ENCODE measurements around the gene ESR1. TPM values are rescaled to one million over a fixed set of nuclear protein-coding genes. Genes with fewer than 3 reads are reported as not detected.

Gene ESR1
- polyA plus RNA-seq, 1 of the 3 experiments (the other 2 are of a cell fraction), result under 0.01 TPM

DNA sequence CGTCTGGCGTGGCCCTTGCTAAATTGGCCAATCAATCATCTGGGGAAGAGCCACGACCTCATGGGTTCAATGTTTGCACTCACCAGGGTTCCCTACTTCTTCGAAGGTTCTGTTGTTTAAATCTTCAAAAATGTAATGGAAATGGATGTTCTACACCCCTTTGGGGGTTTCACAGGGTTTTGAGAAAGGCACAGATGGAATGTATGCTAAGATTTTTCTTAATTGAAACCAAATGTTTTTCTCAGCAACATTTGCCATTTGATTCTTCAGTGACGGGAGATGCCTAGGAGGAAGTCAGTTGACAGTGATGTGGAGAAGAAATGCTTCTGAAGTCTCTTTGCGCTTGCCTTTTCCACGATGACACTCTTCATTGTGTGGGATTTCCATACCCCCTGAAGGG, 312.3 kb downstream of the ESR1 start:
- WGBS (ENCODE audit: low lambda C conversion rate), result 74% methylated on average over 7 of the region's 7 CpGs
- Histone ChIP-seq H3K4me3 (ENCODE audit: low read depth in 2 of 2, low read length in 1 of 2) (no peak overlapping the region), H3K27me3 (ENCODE audit: insufficient read depth) (no peaks in the 10 kb centered on the region), H3K79me2 (ENCODE audit: insufficient read depth) (no peaks in the 10 kb centered on the region), H3K36me3 (replicated peaks in 1 of 2; ENCODE audit: control insufficient read depth in 1 of 2, insufficient read depth in 2 of 2, low read length in 1 of 2) (peaks cover 36 to 39% of the 10 kb centered on the region in 2 experiments), H3K9me3 (no peaks in the 10 kb centered on the region), H4K20me1 (ENCODE audit: insufficient read depth) (no peaks in the 10 kb centered on the region), H3K4me2 (no peak overlapping the region), H3F3A (replicated peaks; ENCODE audit: insufficient read depth) (peaks cover 6% of the 10 kb centered on the region), H3K9ac (no peak overlapping the region), H3K27ac (ENCODE audit: low read depth in 2 of 2, low read length in 1 of 2) (no peak overlapping the region), H3K4me1 (ENCODE audit: control insufficient read depth in 1 of 2, insufficient read depth in 2 of 2, low read depth in 1 of 2, low read length in 1 of 2) (peaks cover 0 to 7% of the 10 kb centered on the region in 2 experiments; a peak in 1 of 4 replicates), H2AFZ (ENCODE audit: low read depth) (no peak overlapping the region), H3K9me2 (no peaks in the 10 kb centered on the region)
- POLR2A ChIA-PET, result no interaction called here
- CTCF ChIA-PET, result interaction anchor here (1.0 to 1.4 kb wide), 2 partner anchors 10 to 148 kb away, joined by 3 to 5 read pairs; no protein-coding TSS in a partner anchor
- TF ChIP-seq TAF1 (IDR thresholded peaks at IDR 0.05; ENCODE audit: borderline replicate concordance, low read depth, low read length) (no peak), POLR2AphosphoS5 (IDR thresholded peaks at IDR 0.05; ENCODE audit: low read depth, low read length) (no peak), FOSL2 (IDR thresholded peaks at IDR 0.05; ENCODE audit: borderline replicate concordance, low read depth) (no peak), USF1 (IDR thresholded peaks at IDR 0.05; ENCODE audit: borderline replicate concordance, low read depth) (no peak), JUND (IDR thresholded peaks at IDR 0.05) (no peak), TCF12 (IDR thresholded peaks at IDR 0.05) (no peak), MXI1 (IDR thresholded peaks at IDR 0.05; ENCODE audit: low read depth, low read length) (no peak), RXRA (IDR thresholded peaks at IDR 0.05; ENCODE audit: borderline replicate concordance, low read depth) (no peak), GATA2 (CRISPR knock-in tag; IDR thresholded peaks at IDR 0.05) (no peak), IRF3 (IDR thresholded peaks at IDR 0.05; ENCODE audit: low read depth, low read length) (no peak), NRF1 (IDR thresholded peaks at IDR 0.05; ENCODE audit: low read depth, low read length) (no peak), EZH2phosphoT487 (IDR thresholded peaks at IDR 0.05; ENCODE audit: borderline replicate concordance, low read depth) (no peak), SIN3A (IDR thresholded peaks at IDR 0.05; ENCODE audit: borderline replicate concordance, low read depth, low read length) (no peak), PBX3 (IDR thresholded peaks at IDR 0.05) (no peak), GABPA (IDR thresholded peaks at IDR 0.05; ENCODE audit: low read depth) (no peak), SMC3 (IDR thresholded peaks at IDR 0.05; ENCODE audit: low read depth, low read length) (no peak), RAD21 (IDR thresholded peaks at IDR 0.05; ENCODE audit: low read length) (no peak), EP300 (IDR thresholded peaks at IDR 0.05; ENCODE audit: borderline replicate concordance in 1 of 2, low read depth in 1 of 2, low read length in 1 of 2) (no peak)
- TF ChIP-seq, protein P1, sequence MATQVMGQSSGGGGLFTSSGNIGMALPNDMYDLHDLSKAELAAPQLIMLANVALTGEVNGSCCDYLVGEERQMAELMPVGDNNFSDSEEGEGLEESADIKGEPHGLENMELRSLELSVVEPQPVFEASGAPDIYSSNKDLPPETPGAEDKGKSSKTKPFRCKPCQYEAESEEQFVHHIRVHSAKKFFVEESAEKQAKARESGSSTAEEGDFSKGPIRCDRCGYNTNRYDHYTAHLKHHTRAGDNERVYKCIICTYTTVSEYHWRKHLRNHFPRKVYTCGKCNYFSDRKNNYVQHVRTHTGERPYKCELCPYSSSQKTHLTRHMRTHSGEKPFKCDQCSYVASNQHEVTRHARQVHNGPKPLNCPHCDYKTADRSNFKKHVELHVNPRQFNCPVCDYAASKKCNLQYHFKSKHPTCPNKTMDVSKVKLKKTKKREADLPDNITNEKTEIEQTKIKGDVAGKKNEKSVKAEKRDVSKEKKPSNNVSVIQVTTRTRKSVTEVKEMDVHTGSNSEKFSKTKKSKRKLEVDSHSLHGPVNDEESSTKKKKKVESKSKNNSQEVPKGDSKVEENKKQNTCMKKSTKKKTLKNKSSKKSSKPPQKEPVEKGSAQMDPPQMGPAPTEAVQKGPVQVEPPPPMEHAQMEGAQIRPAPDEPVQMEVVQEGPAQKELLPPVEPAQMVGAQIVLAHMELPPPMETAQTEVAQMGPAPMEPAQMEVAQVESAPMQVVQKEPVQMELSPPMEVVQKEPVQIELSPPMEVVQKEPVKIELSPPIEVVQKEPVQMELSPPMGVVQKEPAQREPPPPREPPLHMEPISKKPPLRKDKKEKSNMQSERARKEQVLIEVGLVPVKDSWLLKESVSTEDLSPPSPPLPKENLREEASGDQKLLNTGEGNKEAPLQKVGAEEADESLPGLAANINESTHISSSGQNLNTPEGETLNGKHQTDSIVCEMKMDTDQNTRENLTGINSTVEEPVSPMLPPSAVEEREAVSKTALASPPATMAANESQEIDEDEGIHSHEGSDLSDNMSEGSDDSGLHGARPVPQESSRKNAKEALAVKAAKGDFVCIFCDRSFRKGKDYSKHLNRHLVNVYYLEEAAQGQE (IDR thresholded peaks at IDR 0.05; ENCODE audit: low read depth, low read length), result no peak
- no peak for DNase-seq

All from SK-N-SH (cell line).